ENCODE measurements around the gene POLQ. TPM values are rescaled to one million over a fixed set of nuclear protein-coding genes. Genes with fewer than 3 reads are reported as not detected.

The POLQ gene
- polyA plus RNA-seq, 3 donors = 0.03 TPM; not detected in 1

- H3K27ac Mint-ChIP-seq = no peak overlapping the region
- no peaks in the 10 kb centered on the region for H3K27me3 ChIP-seq (ENCODE audit: control insufficient read depth in 2 of 2, insufficient read depth in 2 of 2, low read length in 2 of 2)
- H3K79me2 ChIP-seq (ENCODE audit: insufficient read depth, low read length) = no peaks in the 10 kb centered on the region
- H3K4me1 Mint-ChIP-seq = no peaks in the 10 kb centered on the region
- H3K27me3 Mint-ChIP-seq (ENCODE audit: low read depth in 3 of 3) = peaks cover 6 to 8% (median 8%) of the 10 kb centered on the region in 3 donors
- no peak overlapping the region for H3K4me3 Mint-ChIP-seq
- H3K36me3 ChIP-seq (replicated peaks in 1 of 2; ENCODE audit: control insufficient read depth in 1 of 2, insufficient read depth in 2 of 2, low read length in 2 of 2) = no peaks in the 10 kb centered on the region
- no peak overlapping the region for H3K4me3 ChIP-seq (replicated peaks in 1 of 3; ENCODE audit: low read depth in 2 of 3, low read length in 3 of 3)
- no peak for DNase-seq
- H3K27ac ChIP-seq (ENCODE audit: low read depth in 1 of 2, low read length in 2 of 2) = no peak overlapping the region
- H3K9me3 ChIP-seq (replicated peaks in 1 of 2; ENCODE audit: control insufficient read depth in 1 of 2, insufficient read depth in 1 of 2, low read length in 2 of 2) = no peaks in the 10 kb centered on the region
- H3K4me1 ChIP-seq (ENCODE audit: control insufficient read depth in 1 of 2, insufficient read depth in 2 of 2, low read length in 2 of 2) = no peaks in the 10 kb centered on the region
- no peak overlapping the region for H2AFZ ChIP-seq (ENCODE audit: insufficient read depth, low read depth, low read length, poor library complexity, severe bottlenecking)
- H3K9me3 Mint-ChIP-seq = peaks cover 0 to 2% (median 0%) of the 10 kb centered on the region in 7 donors
- H3K4me2 ChIP-seq (replicated peaks; ENCODE audit: extremely low read depth, low read length, poor library complexity, severe bottlenecking) = no peak overlapping the region
- H3K9ac ChIP-seq (ENCODE audit: insufficient read depth, low read length, poor library complexity, severe bottlenecking) = no peak overlapping the region
- H3K36me3 Mint-ChIP-seq = no peaks in the 10 kb centered on the region
- no peaks in the 10 kb centered on the region for H4K20me1 ChIP-seq (ENCODE audit: insufficient read depth, low read length)
- TF ChIP-seq CTCF (IDR thresholded peaks at IDR 0.05) = no peak
- intact Hi-C loops (cut with micrococcal nuclease) = no loop called here
These were observed 16.4 kb upstream of the POLQ start for GRCh38 chr3:121562148-121562547.

GRCh38 chr3:121557426-121557934 is 11.7 kb upstream of the POLQ start:
- Histone ChIP-seq H4K20me1 (ENCODE audit: insufficient read depth, low read length) (no peaks in the 10 kb centered on the region), H3K36me3 (replicated peaks in 1 of 2; ENCODE audit: control insufficient read depth in 1 of 2, insufficient read depth in 2 of 2, low read length in 2 of 2) (no peaks in the 10 kb centered on the region), H3K4me2 (replicated peaks; ENCODE audit: extremely low read depth, low read length, poor library complexity, severe bottlenecking) (no peak overlapping the region), H3K9ac (ENCODE audit: insufficient read depth, low read length, poor library complexity, severe bottlenecking) (no peak overlapping the region), H3K27me3 (ENCODE audit: control insufficient read depth in 2 of 2, insufficient read depth in 2 of 2, low read length in 2 of 2) (no peaks in the 10 kb centered on the region), H3K4me1 (ENCODE audit: control insufficient read depth in 1 of 2, insufficient read depth in 2 of 2, low read length in 2 of 2) (no peaks in the 10 kb centered on the region), H3K9me3 (replicated peaks in 1 of 2; ENCODE audit: control insufficient read depth in 1 of 2, insufficient read depth in 1 of 2, low read length in 2 of 2) (no peaks in the 10 kb centered on the region), H3K4me3 (replicated peaks in 1 of 3; ENCODE audit: low read depth in 2 of 3, low read length in 3 of 3) (no peak overlapping the region), H3K79me2 (ENCODE audit: insufficient read depth, low read length) (no peaks in the 10 kb centered on the region), H3K27ac (ENCODE audit: low read depth in 1 of 2, low read length in 2 of 2) (no peak overlapping the region), H2AFZ (ENCODE audit: insufficient read depth, low read depth, low read length, poor library complexity, severe bottlenecking) (no peak overlapping the region)
- WGBS (ENCODE audit: insufficient coverage) = 100% methylated on average over 1 of the region's 5 CpGs
- no peaks in the 10 kb centered on the region for H3K36me3 Mint-ChIP-seq
- H3K4me1 Mint-ChIP-seq = peaks cover 3% of the 10 kb centered on the region
- no peak for TF ChIP-seq CTCF (IDR thresholded peaks at IDR 0.05)
- intact Hi-C loops (cut with micrococcal nuclease) = no loop called here
- no peak for DNase-seq
- no peak overlapping the region for H3K27ac Mint-ChIP-seq
- H3K4me3 Mint-ChIP-seq = no peak overlapping the region
- peaks cover 0 to 5% (median 3%) of the 10 kb centered on the region in 7 donors for H3K9me3 Mint-ChIP-seq
- peaks cover 2 to 8% (median 8%) of the 10 kb centered on the region in 3 donors for H3K27me3 Mint-ChIP-seq (ENCODE audit: low read depth in 3 of 3)

Data from CD14-positive monocyte (primary cell).